ENCODE measurements around the gene WDR77. TPM values are rescaled to one million over a fixed set of nuclear protein-coding genes. Genes with fewer than 3 reads are reported as not detected.

WDR77 gene
- total RNA-seq, 1 experiment from 2014 or later: 42.5 TPM

GRCh38 chr1:111476214-111476613, 27.2 kb upstream of the WDR77 start:
- no peak for ATAC-seq
- no peaks in the 10 kb centered on the region for H3K4me1 ChIP-seq (ENCODE audit: control insufficient read depth in 1 of 2, insufficient read depth in 2 of 2, low read length in 2 of 2)
- no peak overlapping the region for H3K4me2 ChIP-seq (ENCODE audit: low read length)
- no peak overlapping the region for H3K9ac ChIP-seq (ENCODE audit: low read length)
- ChIA-PET POLR2A (no interaction called here), CTCF (no interaction called here), RAD21 (ENCODE audit: low non-redundant PET in 1 of 2, low total read pairs in 2 of 2, uncharacterized antibody in 2 of 2, unreplicated experiment in 2 of 2) (no interaction called here)
- no peak overlapping the region for H3K4me3 ChIP-seq (replicated peaks in 1 of 2; ENCODE audit: low read depth in 1 of 2, low read length in 2 of 2)
- no peaks in the 10 kb centered on the region for H3K79me2 ChIP-seq (ENCODE audit: insufficient read depth, low read length)
- H4K20me1 ChIP-seq (ENCODE audit: insufficient read depth): no peaks in the 10 kb centered on the region
- intact Hi-C loops (cut with micrococcal nuclease): no loop called here
- BruUV-seq (replicated peaks): no TSS peak
- H3K9me3 ChIP-seq (ENCODE audit: control insufficient read depth in 1 of 2, insufficient read depth in 1 of 2, low read depth in 1 of 2, low read length in 2 of 2): no peaks in the 10 kb centered on the region
- DNase-seq (ENCODE audit: low read depth, low spot score): no peak
- H3K27ac ChIP-seq (ENCODE audit: low read depth, low read length): no peak overlapping the region
- H3K36me3 ChIP-seq (ENCODE audit: control insufficient read depth in 1 of 2, insufficient read depth in 2 of 2, low read length in 2 of 2): no peaks in the 10 kb centered on the region
- H2AFZ ChIP-seq (ENCODE audit: low read depth, low read length, poor library complexity, severe bottlenecking): no peak overlapping the region
- H3K27me3 ChIP-seq (ENCODE audit: insufficient read depth, low read length): no peaks in the 10 kb centered on the region
- TF ChIP-seq POLR2A (IDR thresholded peaks at IDR 0.05; ENCODE audit: borderline replicate concordance, extremely low read depth, insufficient read depth, insufficient read length) (no peak), EZH2 (IDR thresholded peaks at IDR 0.05) (no peak), CEBPB (IDR thresholded peaks at IDR 0.05; ENCODE audit: low read depth) (no peak), CTCF (IDR thresholded peaks at IDR 0.05 in 2 of 3, conservative IDR thresholded peaks at IDR 0.05 in 1 of 3; ENCODE audit: borderline replicate concordance in 1 of 3, insufficient read depth in 1 of 3, low read depth in 2 of 3, low read length in 2 of 3) (no peak)
- H3K9me2 ChIP-seq (ENCODE audit: insufficient read depth): no peaks in the 10 kb centered on the region

- Histone ChIP-seq H3K9me2 (ENCODE audit: insufficient read depth) (no peaks in the 10 kb centered on the region), H4K20me1 (ENCODE audit: insufficient read depth) (no peaks in the 10 kb centered on the region), H2AFZ (ENCODE audit: low read depth, low read length, poor library complexity, severe bottlenecking) (no peak overlapping the region), H3K9me3 (ENCODE audit: control insufficient read depth in 1 of 2, insufficient read depth in 1 of 2, low read depth in 1 of 2, low read length in 2 of 2) (no peaks in the 10 kb centered on the region), H3K27ac (ENCODE audit: low read depth, low read length) (no peak overlapping the region), H3K4me2 (ENCODE audit: low read length) (no peak overlapping the region), H3K79me2 (ENCODE audit: insufficient read depth, low read length) (no peaks in the 10 kb centered on the region), H3K36me3 (ENCODE audit: control insufficient read depth in 1 of 2, insufficient read depth in 2 of 2, low read length in 2 of 2) (no peaks in the 10 kb centered on the region), H3K27me3 (ENCODE audit: insufficient read depth, low read length) (no peaks in the 10 kb centered on the region), H3K9ac (ENCODE audit: low read length) (no peak overlapping the region), H3K4me3 (replicated peaks in 1 of 2; ENCODE audit: low read depth in 1 of 2, low read length in 2 of 2) (no peak overlapping the region), H3K4me1 (ENCODE audit: control insufficient read depth in 1 of 2, insufficient read depth in 2 of 2, low read length in 2 of 2) (no peaks in the 10 kb centered on the region)
- ATAC-seq (no peak), DNase-seq (ENCODE audit: low read depth, low spot score) (no peak)
- RAD21 ChIA-PET (ENCODE audit: low non-redundant PET in 1 of 2, low total read pairs in 2 of 2, uncharacterized antibody in 2 of 2, unreplicated experiment in 2 of 2): no interaction called here
- no peak for TF ChIP-seq SP1 (IDR thresholded peaks at IDR 0.05; ENCODE audit: low read depth)
- CTCF ChIA-PET: no interaction called here
- intact Hi-C loops (cut with micrococcal nuclease): no loop called here
- POLR2A ChIA-PET: no interaction called here
- no TSS peak for BruUV-seq (replicated peaks)
These were observed 26.6 kb upstream of the WDR77 start for GRCh38 chr1:111475701-111476100.
